ENCODE results near the gene PRR23B.

PRR23B gene

DNA sequence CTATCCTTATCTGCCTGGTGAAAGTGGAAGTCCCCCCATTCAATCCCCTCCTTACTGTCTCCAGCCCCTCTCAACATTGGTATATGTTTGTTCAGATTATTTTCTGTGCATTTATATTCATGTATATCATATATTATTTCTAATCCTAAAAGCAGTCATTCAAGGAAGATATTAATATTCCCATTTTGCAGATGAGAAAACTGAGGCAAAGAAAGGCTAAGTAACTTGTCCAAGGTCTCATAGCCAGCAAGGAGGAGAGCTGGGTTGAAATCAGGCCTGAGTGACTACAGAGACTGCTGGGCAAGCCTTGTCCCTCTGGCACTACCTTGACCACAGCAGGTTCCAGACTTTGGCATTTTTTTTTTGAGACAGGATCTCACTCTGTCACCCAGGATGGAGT, 44.7 kb downstream of the PRR23B start:
- no peaks in the 10 kb centered on the region for H3K4me1 ChIP-seq (ENCODE audit: low read depth, poor library complexity, severe bottlenecking)
- no peak for TF ChIP-seq CTCF (conservative IDR thresholded peaks at IDR 0.05; ENCODE audit: low read depth, low read length)
- H3K79me2 ChIP-seq (ENCODE audit: insufficient read depth, low read depth) = no peaks in the 10 kb centered on the region
- H3K36me3 ChIP-seq (ENCODE audit: insufficient read depth) = no peaks in the 10 kb centered on the region
- H3K27ac ChIP-seq = no peak overlapping the region
- H3K9ac ChIP-seq = no peak overlapping the region
- no peak overlapping the region for H3K4me2 ChIP-seq
- no peak overlapping the region for H3K4me3 ChIP-seq (IDR thresholded peaks at IDR 0.05; ENCODE audit: insufficient read depth, low read depth, low read length)
- no peaks in the 10 kb centered on the region for H4K20me1 ChIP-seq (ENCODE audit: insufficient read depth)
- no peaks in the 10 kb centered on the region for H3K27me3 ChIP-seq (ENCODE audit: insufficient read depth, low read depth)
- no peak overlapping the region for H2AFZ ChIP-seq (ENCODE audit: low read depth)

DNA sequence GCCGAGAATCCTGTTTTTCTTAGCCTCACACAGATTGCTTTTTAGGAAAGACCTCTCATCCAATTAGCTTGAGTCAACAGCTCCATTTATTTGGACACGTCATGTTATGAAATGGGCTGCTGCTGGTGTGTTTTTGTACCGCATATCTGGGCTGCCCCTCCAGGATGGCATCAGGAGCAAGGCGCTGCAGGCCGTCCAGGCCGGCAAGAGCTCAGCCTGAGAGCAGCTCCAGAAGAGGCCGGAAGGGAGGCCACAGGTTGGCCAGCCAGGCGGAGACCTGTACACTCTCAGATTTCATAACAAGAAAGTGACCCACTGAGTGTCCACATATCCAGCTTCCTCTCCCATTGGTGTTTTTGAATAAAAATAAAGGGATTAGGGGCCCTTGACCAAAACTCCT, 45.4 kb downstream of the PRR23B start:
- H3K4me2 ChIP-seq = no peak overlapping the region
- H3K27me3 ChIP-seq (ENCODE audit: insufficient read depth, low read depth) = no peaks in the 10 kb centered on the region
- H3K27ac ChIP-seq = no peak overlapping the region
- TF ChIP-seq CTCF (conservative IDR thresholded peaks at IDR 0.05; ENCODE audit: low read depth, low read length) = no peak
- H3K4me3 ChIP-seq (IDR thresholded peaks at IDR 0.05; ENCODE audit: insufficient read depth, low read depth, low read length) = no peak overlapping the region
- no peak overlapping the region for H3K9ac ChIP-seq
- H3K79me2 ChIP-seq (ENCODE audit: insufficient read depth, low read depth) = no peaks in the 10 kb centered on the region
- H3K36me3 ChIP-seq (ENCODE audit: insufficient read depth) = no peaks in the 10 kb centered on the region
- H2AFZ ChIP-seq (ENCODE audit: low read depth) = no peak overlapping the region
- no peaks in the 10 kb centered on the region for H3K4me1 ChIP-seq (ENCODE audit: low read depth, poor library complexity, severe bottlenecking)
- no peaks in the 10 kb centered on the region for H4K20me1 ChIP-seq (ENCODE audit: insufficient read depth)

DNA sequence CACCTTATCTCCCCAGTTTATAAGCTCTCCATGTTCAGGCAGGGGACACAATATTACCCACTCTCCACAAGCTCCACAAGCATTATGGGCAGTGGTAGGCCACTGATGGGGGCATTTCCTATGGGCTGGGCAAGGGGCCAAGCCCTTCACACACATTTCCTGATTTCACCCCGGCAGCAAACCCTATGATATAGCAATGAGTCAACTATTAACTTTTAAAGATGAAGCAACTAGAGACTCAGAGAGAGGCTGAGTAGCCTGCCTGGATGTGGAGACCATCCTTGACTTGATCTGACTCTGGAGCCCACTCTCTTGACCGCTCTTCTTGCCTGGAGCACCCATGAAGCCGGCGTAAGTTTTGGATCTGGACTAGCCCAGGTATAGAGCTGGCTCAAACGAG, 46.3 kb downstream of the PRR23B start:
- TF ChIP-seq CTCF (conservative IDR thresholded peaks at IDR 0.05; ENCODE audit: low read depth, low read length) = no peak
- H3K36me3 ChIP-seq (ENCODE audit: insufficient read depth) = no peaks in the 10 kb centered on the region

DNA sequence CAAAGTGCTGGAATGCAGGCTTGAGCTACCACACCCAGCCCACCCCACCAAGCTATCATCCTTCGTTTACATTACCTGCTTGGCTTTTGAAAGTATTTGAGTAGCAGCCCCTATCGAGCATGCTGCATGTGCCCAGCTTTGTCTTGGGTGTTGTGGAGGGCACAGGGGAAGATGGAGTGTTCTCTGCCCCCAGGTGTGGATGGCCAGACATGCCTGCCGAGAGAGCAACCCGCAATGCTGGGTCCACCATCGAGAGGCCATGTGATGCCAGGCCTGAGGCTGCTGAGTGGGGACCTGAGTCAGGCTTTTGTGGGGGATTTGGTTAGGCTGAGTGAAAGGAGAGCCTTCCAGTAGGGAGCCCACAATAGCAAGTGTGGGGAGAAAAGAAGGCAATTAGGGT, 47.8 kb downstream of the PRR23B start:
- TF ChIP-seq CTCF (conservative IDR thresholded peaks at IDR 0.05; ENCODE audit: low read depth, low read length) = no peak

More for the DNA sequence above, 46.3 kb downstream of the PRR23B start:
- Histone ChIP-seq H4K20me1 (ENCODE audit: insufficient read depth) (no peaks in the 10 kb centered on the region), H3K27me3 (ENCODE audit: insufficient read depth, low read depth) (no peaks in the 10 kb centered on the region), H3K27ac (no peak overlapping the region), H3K4me2 (no peak overlapping the region), H3K4me1 (ENCODE audit: low read depth, poor library complexity, severe bottlenecking) (no peaks in the 10 kb centered on the region), H2AFZ (ENCODE audit: low read depth) (no peak overlapping the region), H3K79me2 (ENCODE audit: insufficient read depth, low read depth) (no peaks in the 10 kb centered on the region), H3K4me3 (IDR thresholded peaks at IDR 0.05; ENCODE audit: insufficient read depth, low read depth, low read length) (no peak overlapping the region), H3K9ac (no peak overlapping the region)

More for the DNA sequence above, 47.8 kb downstream of the PRR23B start:
- H3K27me3 ChIP-seq (ENCODE audit: insufficient read depth, low read depth) = no peaks in the 10 kb centered on the region
- no peak overlapping the region for H3K4me3 ChIP-seq (IDR thresholded peaks at IDR 0.05; ENCODE audit: insufficient read depth, low read depth, low read length)
- no peak overlapping the region for H3K9ac ChIP-seq
- no peaks in the 10 kb centered on the region for H3K4me1 ChIP-seq (ENCODE audit: low read depth, poor library complexity, severe bottlenecking)
- no peaks in the 10 kb centered on the region for H3K79me2 ChIP-seq (ENCODE audit: insufficient read depth, low read depth)
- H3K4me2 ChIP-seq = no peak overlapping the region
- no peak overlapping the region for H3K27ac ChIP-seq
- H3K36me3 ChIP-seq (ENCODE audit: insufficient read depth) = no peaks in the 10 kb centered on the region
- no peak overlapping the region for H2AFZ ChIP-seq (ENCODE audit: low read depth)
- H4K20me1 ChIP-seq (ENCODE audit: insufficient read depth) = no peaks in the 10 kb centered on the region
